Measurements from ENCODE around the gene LRRN2.

GRCh38 chr1:204731509-204731908 lies 46.0 kb upstream of the LRRN2 start:
- TF ChIP-seq, protein P1, sequence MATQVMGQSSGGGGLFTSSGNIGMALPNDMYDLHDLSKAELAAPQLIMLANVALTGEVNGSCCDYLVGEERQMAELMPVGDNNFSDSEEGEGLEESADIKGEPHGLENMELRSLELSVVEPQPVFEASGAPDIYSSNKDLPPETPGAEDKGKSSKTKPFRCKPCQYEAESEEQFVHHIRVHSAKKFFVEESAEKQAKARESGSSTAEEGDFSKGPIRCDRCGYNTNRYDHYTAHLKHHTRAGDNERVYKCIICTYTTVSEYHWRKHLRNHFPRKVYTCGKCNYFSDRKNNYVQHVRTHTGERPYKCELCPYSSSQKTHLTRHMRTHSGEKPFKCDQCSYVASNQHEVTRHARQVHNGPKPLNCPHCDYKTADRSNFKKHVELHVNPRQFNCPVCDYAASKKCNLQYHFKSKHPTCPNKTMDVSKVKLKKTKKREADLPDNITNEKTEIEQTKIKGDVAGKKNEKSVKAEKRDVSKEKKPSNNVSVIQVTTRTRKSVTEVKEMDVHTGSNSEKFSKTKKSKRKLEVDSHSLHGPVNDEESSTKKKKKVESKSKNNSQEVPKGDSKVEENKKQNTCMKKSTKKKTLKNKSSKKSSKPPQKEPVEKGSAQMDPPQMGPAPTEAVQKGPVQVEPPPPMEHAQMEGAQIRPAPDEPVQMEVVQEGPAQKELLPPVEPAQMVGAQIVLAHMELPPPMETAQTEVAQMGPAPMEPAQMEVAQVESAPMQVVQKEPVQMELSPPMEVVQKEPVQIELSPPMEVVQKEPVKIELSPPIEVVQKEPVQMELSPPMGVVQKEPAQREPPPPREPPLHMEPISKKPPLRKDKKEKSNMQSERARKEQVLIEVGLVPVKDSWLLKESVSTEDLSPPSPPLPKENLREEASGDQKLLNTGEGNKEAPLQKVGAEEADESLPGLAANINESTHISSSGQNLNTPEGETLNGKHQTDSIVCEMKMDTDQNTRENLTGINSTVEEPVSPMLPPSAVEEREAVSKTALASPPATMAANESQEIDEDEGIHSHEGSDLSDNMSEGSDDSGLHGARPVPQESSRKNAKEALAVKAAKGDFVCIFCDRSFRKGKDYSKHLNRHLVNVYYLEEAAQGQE (IDR thresholded peaks at IDR 0.05; ENCODE audit: insufficient read depth in 1 of 2, low read depth in 2 of 2, low read length in 2 of 2) = no peak
- no peak for TF ChIP-seq SIN3A (IDR thresholded peaks at IDR 0.05; ENCODE audit: borderline replicate concordance, insufficient read depth, low read length)
- no peak for TF ChIP-seq TAF1 (IDR thresholded peaks at IDR 0.05; ENCODE audit: borderline replicate concordance, insufficient read depth, low read length)
- no peak for TF ChIP-seq POLR2AphosphoS5 (IDR thresholded peaks at IDR 0.05; ENCODE audit: low read depth, low read length)

Measured in PFSK-1 (cell line).